ENCODE results near the gene MRPS21.
A peak's percentile ranks its signal among the peaks of the same experiment; 100 is the strongest.

Gene MRPS21

GRCh38 chr1:150267896-150268295 is 25.8 kb upstream of the MRPS21 start:
- no peak for TF ChIP-seq CTCF (IDR thresholded peaks at IDR 0.05; ENCODE audit: control extremely low read depth, extremely low read depth, low read depth, missing control alignments)
- ChIA-PET CTCF (interaction anchor here (8.2 kb wide), 1 partner anchor 9 kb away, joined by 93 read pairs; the partner anchor contains the start of gene CA14), POLR2A (no interaction called here)
- no peak for DNase-seq (ENCODE audit: extremely low spot score)

- POLR2A ChIA-PET: no interaction called here
Observed at GRCh38 chr1:150268340-150268704, 25.3 kb upstream of the MRPS21 start.

GRCh38 chr1:150268705-150269403 is 24.8 kb upstream of the MRPS21 start, which contains the start of gene APH1A:
Gene APH1A, minus strand, starts transcription at chr1:150269016. Its CDS starts 206 bp downstream, at chr1:150268810.
- DNase-seq (ENCODE audit: extremely low spot score): peak; percentile 97
- ChIA-PET POLR2A (interaction anchor here (0.6 to 0.7 kb wide), 2 partner anchors 13 to 85 kb away, joined by 3 to 5 read pairs; no protein-coding TSS in a partner anchor), CTCF (interaction anchor here (1.0 to 8.2 kb wide), 3 partner anchors 10 to 268 kb away, joined by 3 to 93 read pairs (median 38); partner anchors contain the start of gene CA14)
- no peak for TF ChIP-seq CTCF (IDR thresholded peaks at IDR 0.05; ENCODE audit: control extremely low read depth, extremely low read depth, low read depth, missing control alignments)

More at GRCh38 chr1:150268340-150268704, 25.3 kb upstream of the MRPS21 start:
- no peak for DNase-seq (ENCODE audit: extremely low spot score)
- TF ChIP-seq CTCF (IDR thresholded peaks at IDR 0.05; ENCODE audit: control extremely low read depth, extremely low read depth, low read depth, missing control alignments): no peak
- CTCF ChIA-PET: interaction anchor here (1.0 to 8.2 kb wide), 3 partner anchors 10 to 268 kb away, joined by 3 to 93 read pairs (median 38); partner anchors contain the start of gene CA14

GRCh38 chr1:150269451-150269850 is 24.2 kb upstream of the MRPS21 start:
- DNase-seq (ENCODE audit: extremely low spot score): no peak
- CTCF ChIA-PET: interaction anchor here (1.0 to 8.2 kb wide), 4 partner anchors 9 to 267 kb away, joined by 3 to 93 read pairs (median 20); partner anchors contain the start of gene CA14
- TF ChIP-seq CTCF (IDR thresholded peaks at IDR 0.05; ENCODE audit: control extremely low read depth, extremely low read depth, low read depth, missing control alignments): no peak
- POLR2A ChIA-PET: interaction anchor here (0.6 to 0.7 kb wide), 2 partner anchors 13 to 85 kb away, joined by 3 to 5 read pairs; no protein-coding TSS in a partner anchor

GRCh38 chr1:150271291-150271959 is 22.2 kb upstream of the MRPS21 start:
- DNase-seq (ENCODE audit: extremely low spot score): no peak
- CTCF ChIA-PET: interaction anchor here (3.4 to 8.2 kb wide), 3 partner anchors 9 to 17 kb away, joined by 16 to 93 read pairs (median 38); partner anchors contain the start of gene CA14
- no peak for TF ChIP-seq CTCF (IDR thresholded peaks at IDR 0.05; ENCODE audit: control extremely low read depth, extremely low read depth, low read depth, missing control alignments)
- POLR2A ChIA-PET: no interaction called here

GRCh38 chr1:150273311-150273710 is 20.4 kb upstream of the MRPS21 start:
- TF ChIP-seq CTCF (IDR thresholded peaks at IDR 0.05; ENCODE audit: control extremely low read depth, extremely low read depth, low read depth, missing control alignments): no peak
- POLR2A ChIA-PET: interaction anchor here (0.9 to 1.1 kb wide), 2 partner anchors 43 to 385 kb away, joined by 3 read pairs; a partner anchor contains a TSS
- DNase-seq (ENCODE audit: extremely low spot score): no peak
- CTCF ChIA-PET: interaction anchor here (1.5 to 8.2 kb wide), 5 partner anchors 7 to 287 kb away, joined by 4 to 93 read pairs (median 16); partner anchors contain the start of gene CA14
